Measurements from ENCODE around the gene UGT1A5.

Gene UGT1A5

GRCh38 chr2:233686928-233687327, 25.8 kb upstream of the UGT1A5 start:
- no peak for DNase-seq (ENCODE audit: extremely low read depth, low read depth)
- no peak for TF ChIP-seq CTCF (IDR thresholded peaks at IDR 0.05; ENCODE audit: low read depth, low read length)

GRCh38 chr2:233688341-233688740, 24.4 kb upstream of the UGT1A5 start:
- no peak for TF ChIP-seq CTCF (IDR thresholded peaks at IDR 0.05; ENCODE audit: low read depth, low read length)
- no peak for DNase-seq (ENCODE audit: extremely low read depth, low read depth)

GRCh38 chr2:233689031-233689430, 23.7 kb upstream of the UGT1A5 start:
- no peak for DNase-seq (ENCODE audit: extremely low read depth, low read depth)
- TF ChIP-seq CTCF (IDR thresholded peaks at IDR 0.05; ENCODE audit: low read depth, low read length), result no peak

- DNase-seq (ENCODE audit: extremely low read depth, low read depth), result no peak
- TF ChIP-seq CTCF (IDR thresholded peaks at IDR 0.05; ENCODE audit: low read depth, low read length), result no peak
Measured at GRCh38 chr2:233689501-233689900, 23.2 kb upstream of the UGT1A5 start.

GRCh38 chr2:233690444-233690843, 22.3 kb upstream of the UGT1A5 start:
- no peak for DNase-seq (ENCODE audit: extremely low read depth, low read depth)
- TF ChIP-seq CTCF (IDR thresholded peaks at IDR 0.05; ENCODE audit: low read depth, low read length), result no peak

- DNase-seq (ENCODE audit: extremely low read depth, low read depth), result no peak
- no peak for TF ChIP-seq CTCF (IDR thresholded peaks at IDR 0.05; ENCODE audit: low read depth, low read length)
Measured at GRCh38 chr2:233691443-233692433, 21.0 kb upstream of the UGT1A5 start.

- DNase-seq (ENCODE audit: extremely low read depth, low read depth), result no peak
- TF ChIP-seq CTCF (IDR thresholded peaks at IDR 0.05; ENCODE audit: low read depth, low read length), result no peak
Measured at GRCh38 chr2:233692648-233693047, 20.1 kb upstream of the UGT1A5 start, which contains the start of gene UGT1A6. TSS of gene UGT1A6 (plus strand) at chr2:233692890. CDS start at chr2:233693005, 115 bp downstream.

Data from AG09319 (cell line).